Mammary epithelial cell (primary cell): ENCODE data around the gene MAN2B2.

Experiments used
- CTCF ChIP-seq, 2 donors: IDR thresholded peaks in 1 of 2; conservative IDR thresholded peaks in 1 of 2; 2 replicates each; pipeline ENCODE4 v1.5.1; 2011 to 2012; ENCODE audit warnings: inconsistent platforms in 2 of 2, low read length in 2 of 2, mild to moderate bottlenecking in 2 of 2, control low read depth in 1 of 2, low read depth in 1 of 2; ENCODE audit not compliant: insufficient read depth in 1 of 2; ENCODE audit errors: extremely low read depth in 1 of 2
- EZH2 ChIP-seq: IDR thresholded peaks from 2 replicates; pipeline ENCODE4 v1.6.1; 2012; ENCODE audit warnings: low read length, inconsistent platforms, borderline replicate concordance

- no peak for TF ChIP-seq CTCF (conservative IDR thresholded peaks at IDR 0.05 in 1 of 2, IDR thresholded peaks at IDR 0.05 in 1 of 2; ENCODE audit: extremely low read depth in 1 of 2, insufficient read depth in 1 of 2, low read depth in 1 of 2, low read length in 2 of 2)
- TF ChIP-seq EZH2 = no peak
Observed at GRCh38 chr4:6532102-6532501, 42.9 kb upstream of the MAN2B2 start.
